Activated CD8-positive, alpha-beta memory T cell treated with anti-CD3 and anti-CD28 coated beads, Interleukin-2, amount 10 ng/mL, durations not matched to agents 7 days and 5 days (primary cell): ENCODE measurements around the gene IL4I1. TPM values are rescaled to one million over a fixed set of nuclear protein-coding genes. Genes with fewer than 3 reads are reported as not detected.

ENCODE experiments used
- ATAC-seq: fragments of 150-1000 bp; cut with Tn5 transposase; one replicate; pipeline ENCODE4 v1.10.0; 2021; ENCODE audit warnings: moderate library complexity
- CTCF ChIA-PET: fragments of 350-600 bp; sonication (Branson Sonifier 250); formaldehyde crosslinking; loops from one replicate; lab custom pipeline; 2021; ENCODE audit warnings: antibody characterized with exemption; lab: Charles Lee
- DNase-seq: peaks from one replicate; pipeline ENCODE4 v3.0.0-alpha.2; 2020
- H3K27ac Mint-ChIP-seq: one replicate; pipeline ENCODE4 v1.8.0; 2021; ENCODE audit warnings: mild to moderate bottlenecking, mixed read lengths
- H3K27me3 Mint-ChIP-seq: one replicate; pipeline ENCODE4 v1.8.0; 2021; ENCODE audit warnings: mixed read lengths
- H3K36me3 Mint-ChIP-seq: one replicate; pipeline ENCODE4 v1.8.0; 2021; ENCODE audit warnings: mild to moderate bottlenecking, mixed read lengths
- H3K4me1 Mint-ChIP-seq: one replicate; pipeline ENCODE4 v1.8.0; 2021; ENCODE audit warnings: mixed read lengths
- H3K4me3 Mint-ChIP-seq: one replicate; pipeline ENCODE4 v1.8.0; 2021; ENCODE audit warnings: mild to moderate bottlenecking, moderate library complexity, mixed read lengths
- H3K9me3 Mint-ChIP-seq: one replicate; pipeline ENCODE4 v1.8.0; 2022; ENCODE audit warnings: low read depth, mixed read lengths
- total RNA-seq, 2 experiments: library from RNA; stranded (reverse); gene quantifications; one replicate each; pipeline ENCODE4 v1.2.3, GENCODE V29; 2021

Gene IL4I1
- total RNA-seq, 2 experiments from 2014 or later: 1.7 to 12.3 TPM

DNA sequence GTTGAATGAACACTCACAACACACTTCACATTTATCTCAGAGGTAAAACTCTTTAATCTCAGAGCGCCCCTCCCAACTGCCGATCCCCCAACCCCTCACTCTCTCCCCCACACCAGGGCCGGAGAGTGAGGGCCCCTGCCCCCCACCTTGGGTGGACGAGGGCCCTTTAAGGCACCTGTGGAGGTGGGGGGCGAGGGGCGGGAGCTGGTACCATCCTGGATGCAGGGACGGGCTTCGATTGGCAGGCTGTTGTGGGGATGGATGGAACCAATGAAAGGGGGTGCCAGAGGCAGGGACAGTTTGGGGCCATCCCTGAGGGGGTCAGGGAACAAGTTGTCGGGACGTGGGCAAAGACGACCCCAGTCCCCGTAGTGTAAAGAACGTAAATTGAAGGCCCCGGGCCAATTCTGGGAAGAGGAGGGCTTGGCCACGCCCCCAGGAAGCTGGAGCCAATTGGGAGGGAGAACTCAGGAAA is 27.6 kb downstream of the IL4I1 start:
- no peaks in the 10 kb centered on the region for H3K27me3 Mint-ChIP-seq
- DNase-seq (no peak), ATAC-seq (peak; percentile 17)
- no peaks in the 10 kb centered on the region for H3K9me3 Mint-ChIP-seq
- CTCF ChIA-PET: interaction anchor here (0.6 to 2.0 kb wide), 8 partner anchors 8 to 362 kb away, joined by 3 to 11 read pairs (median 4); partner anchors contain the start of genes AKT1S1 and ATF5
- H3K4me3 Mint-ChIP-seq: no peak overlapping the region
- H3K4me1 Mint-ChIP-seq: peaks cover 55% of the 10 kb centered on the region
- H3K27ac Mint-ChIP-seq: no peak overlapping the region
- peaks cover 16% of the 10 kb centered on the region for H3K36me3 Mint-ChIP-seq

DNA sequence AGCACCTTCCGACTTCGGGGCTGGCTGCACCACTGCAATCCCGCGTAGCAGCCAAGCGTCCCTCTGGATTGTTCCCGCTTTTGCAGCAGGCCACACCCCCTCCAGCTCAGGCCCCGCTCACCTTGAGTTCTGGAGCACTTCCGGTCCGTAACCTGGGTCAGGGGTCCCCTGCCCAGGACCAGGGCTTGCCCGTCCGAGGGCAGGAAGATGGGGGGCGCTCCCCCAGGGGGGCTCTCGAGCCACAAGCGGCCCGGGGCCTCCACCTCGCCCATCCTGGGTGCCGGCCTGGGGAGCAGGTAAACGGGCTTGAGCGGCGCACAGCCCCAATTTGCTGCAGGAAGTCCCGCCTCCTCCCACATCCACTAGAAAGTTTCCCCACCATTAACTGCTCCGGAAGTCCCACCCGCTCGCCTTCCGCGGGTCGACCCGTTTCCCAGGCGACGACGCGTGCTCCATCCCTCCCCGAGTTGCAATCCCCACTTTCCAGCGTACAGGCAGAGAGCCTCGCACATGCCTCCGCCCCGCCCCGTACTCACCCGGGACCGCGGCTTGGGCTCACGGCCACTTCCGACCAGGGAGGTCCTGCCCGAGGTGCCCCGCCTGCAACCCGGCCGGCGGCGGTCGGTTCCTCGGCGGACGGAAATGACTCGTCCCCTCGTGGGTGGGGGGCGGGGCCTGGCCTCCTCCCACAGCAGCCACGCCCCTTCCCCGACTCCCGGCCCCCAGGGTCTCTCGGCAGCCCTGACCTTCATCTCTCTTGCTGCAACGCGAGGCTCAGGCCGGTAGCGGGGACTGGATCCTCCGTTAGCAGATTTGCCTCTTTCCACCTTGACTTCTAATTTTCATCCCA is 29.5 kb downstream of the IL4I1 start, which contains the start of gene PNKP:
PNKP (minus strand) TSS at position 644 of the 850 bp plus-strand sequence; CDS start at position 272, 372 bp downstream.
- Mint-ChIP-seq H3K4me1 (peaks cover 51% of the 10 kb centered on the region), H3K27me3 (no peaks in the 10 kb centered on the region), H3K36me3 (peaks cover 20% of the 10 kb centered on the region), H3K9me3 (no peaks in the 10 kb centered on the region), H3K4me3 (peak within 1 kb of the TSS; percentile 99), H3K27ac (no peak within 1 kb of the TSS)
- ATAC-seq (peak; percentile 52), DNase-seq (peak; percentile 90)
- CTCF ChIA-PET: interaction anchor here (0.9 to 1.0 kb wide), 2 partner anchors 10 to 49 kb away, joined by 4 to 5 read pairs; partner anchors contain the start of genes AKT1S1, MED25 and TBC1D17

DNA sequence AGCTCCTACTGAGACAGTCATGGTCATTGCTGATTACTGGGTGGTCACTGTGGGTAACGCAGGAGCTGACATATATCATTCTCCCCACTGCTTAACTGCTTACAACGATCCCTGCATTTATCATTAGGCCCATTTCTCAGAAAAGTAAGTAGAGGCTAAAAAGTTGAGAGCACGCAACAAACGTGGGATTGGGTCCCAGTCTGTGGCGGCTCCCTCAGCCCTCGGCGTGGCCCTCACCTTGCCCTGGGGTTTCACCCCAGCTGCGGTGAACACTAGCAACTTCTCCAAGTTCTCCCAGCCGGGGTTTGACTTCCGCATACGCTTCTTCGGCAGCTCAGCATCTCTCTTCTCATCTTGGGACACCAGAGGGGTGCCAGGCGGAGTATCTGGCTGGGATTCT is 31.8 kb downstream of the IL4I1 start:
- CTCF ChIA-PET: interaction anchor here (0.7 kb wide), 1 partner anchor 10 kb away, joined by 3 read pairs; no protein-coding TSS in a partner anchor
- Mint-ChIP-seq H3K9me3 (no peaks in the 10 kb centered on the region), H3K27me3 (no peaks in the 10 kb centered on the region), H3K36me3 (peaks cover 22% of the 10 kb centered on the region), H3K4me1 (peaks cover 40% of the 10 kb centered on the region), H3K4me3 (peak overlapping the region; percentile 5), H3K27ac (no peak overlapping the region)
- no peak for ATAC-seq
- no peak for DNase-seq

DNA sequence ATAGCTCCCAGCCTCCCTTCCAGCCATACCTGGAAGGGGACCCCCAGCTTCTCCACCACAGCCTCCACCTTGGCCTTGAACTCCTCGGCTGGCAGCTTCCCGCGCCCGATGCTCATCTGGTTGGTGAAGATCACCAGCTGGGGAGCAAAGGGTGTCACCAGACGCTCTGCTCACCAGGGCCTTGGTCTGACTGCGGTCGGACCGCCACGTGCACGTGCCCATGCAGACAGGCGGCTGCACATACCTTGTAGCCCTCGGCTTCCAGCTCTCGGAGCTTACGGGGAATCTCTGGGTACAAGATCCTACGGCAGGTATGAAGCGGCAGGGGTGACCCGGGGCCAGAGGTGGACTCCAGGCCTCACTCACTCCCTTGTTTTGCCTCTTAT is 32.8 kb downstream of the IL4I1 start:
- Mint-ChIP-seq H3K4me3 (no peak overlapping the region), H3K27ac (no peak overlapping the region), H3K36me3 (peaks cover 24% of the 10 kb centered on the region), H3K4me1 (peaks cover 40% of the 10 kb centered on the region), H3K9me3 (no peaks in the 10 kb centered on the region), H3K27me3 (no peaks in the 10 kb centered on the region)
- CTCF ChIA-PET: interaction anchor here (1.0 kb wide), 1 partner anchor 9 kb away, joined by 3 read pairs; no protein-coding TSS in a partner anchor
- DNase-seq (no peak), ATAC-seq (no peak)

DNA sequence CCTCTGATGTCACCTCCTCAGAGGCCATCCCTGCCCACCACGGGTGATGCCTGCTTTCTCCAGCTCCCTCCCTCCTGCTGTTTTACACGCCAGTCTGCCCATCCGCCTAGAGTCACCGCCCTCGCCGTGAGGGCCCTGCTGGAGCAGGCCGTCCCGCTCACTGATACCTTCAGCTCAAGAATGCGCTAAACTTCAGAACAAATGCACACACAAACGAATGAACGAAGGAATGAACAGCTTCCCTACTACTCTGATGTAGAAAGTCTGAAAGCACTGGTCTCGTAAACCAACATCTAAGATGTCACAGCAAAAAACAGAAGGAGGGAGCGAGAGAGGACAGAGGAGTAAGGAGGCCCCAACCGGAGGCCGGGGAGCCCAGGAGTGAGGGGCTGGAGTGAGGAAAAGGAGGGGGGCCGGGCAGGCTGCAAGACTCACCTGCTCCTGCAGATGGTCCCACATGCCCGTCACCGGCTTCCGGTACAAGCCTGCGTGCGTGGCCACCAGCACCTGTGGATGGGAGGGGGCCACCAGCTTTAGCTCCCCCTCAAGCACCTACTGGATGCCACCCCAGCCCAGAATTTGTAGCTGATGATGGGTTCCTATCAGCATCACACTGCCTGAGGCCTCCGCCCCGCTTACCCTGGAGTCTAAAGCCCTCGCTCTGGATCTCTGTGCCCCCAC is 33.3 kb downstream of the IL4I1 start:
- DNase-seq (no peak), ATAC-seq (no peak)
- no peak overlapping the region for H3K4me3 Mint-ChIP-seq
- H3K27ac Mint-ChIP-seq: no peak overlapping the region
- H3K9me3 Mint-ChIP-seq: no peaks in the 10 kb centered on the region
- peaks cover 24% of the 10 kb centered on the region for H3K36me3 Mint-ChIP-seq
- H3K27me3 Mint-ChIP-seq: no peaks in the 10 kb centered on the region
- H3K4me1 Mint-ChIP-seq: peaks cover 35% of the 10 kb centered on the region
- CTCF ChIA-PET: interaction anchor here (1.0 to 1.2 kb wide), 2 partner anchors 9 to 13 kb away, joined by 3 to 4 read pairs; partner anchors contain the start of gene PTOV1

DNA sequence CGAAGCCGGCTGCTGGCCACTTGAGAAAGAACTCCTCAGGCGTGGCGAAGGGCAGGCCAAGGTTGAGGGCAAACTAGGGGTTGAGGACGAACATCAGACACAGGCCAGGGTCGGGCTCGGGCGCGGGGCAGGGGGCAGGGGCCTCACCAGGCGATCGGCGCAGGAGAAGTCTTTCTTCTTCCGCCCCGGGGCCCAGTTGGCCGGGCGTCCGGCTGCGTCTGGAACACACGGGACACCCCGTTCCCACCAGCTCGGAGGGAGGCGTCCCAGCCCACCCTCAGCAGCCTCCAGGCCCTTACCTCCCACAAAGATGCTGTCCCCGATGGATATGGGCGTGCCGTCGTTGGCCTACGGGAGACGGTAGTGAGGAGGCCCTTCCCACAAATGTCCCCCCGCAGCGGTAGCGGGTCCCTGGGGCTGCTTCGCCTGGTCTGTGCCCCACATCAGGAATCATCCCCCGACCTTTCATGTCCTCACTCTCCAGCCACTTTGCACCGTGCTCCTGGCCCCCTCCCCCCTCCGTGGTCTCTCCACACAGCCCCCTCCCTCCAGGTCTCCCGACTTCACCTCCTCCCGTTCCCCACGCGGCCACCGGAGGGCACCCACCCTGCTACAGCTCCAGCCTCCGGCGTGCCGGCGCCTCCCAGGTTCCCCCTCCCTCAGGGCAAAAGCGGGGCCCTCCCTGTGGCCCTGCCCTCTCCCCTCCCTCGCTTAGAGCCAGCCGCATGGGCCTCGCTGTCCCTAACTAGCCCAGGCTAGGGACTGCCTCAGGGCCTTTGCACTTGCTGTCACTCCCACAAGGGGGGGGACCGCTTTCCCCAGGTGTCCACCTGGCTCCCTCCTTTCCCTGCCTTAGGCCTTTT is 34.1 kb downstream of the IL4I1 start:
- DNase-seq (no peak), ATAC-seq (no peak)
- peaks cover 24% of the 10 kb centered on the region for H3K36me3 Mint-ChIP-seq
- no peaks in the 10 kb centered on the region for H3K9me3 Mint-ChIP-seq
- no peaks in the 10 kb centered on the region for H3K27me3 Mint-ChIP-seq
- no peak overlapping the region for H3K27ac Mint-ChIP-seq
- H3K4me1 Mint-ChIP-seq: peaks cover 27% of the 10 kb centered on the region
- H3K4me3 Mint-ChIP-seq: no peak overlapping the region
- CTCF ChIA-PET: interaction anchor here (1.2 kb wide), 1 partner anchor 12 kb away, joined by 4 read pairs; the partner anchor contains the start of gene PTOV1

DNA sequence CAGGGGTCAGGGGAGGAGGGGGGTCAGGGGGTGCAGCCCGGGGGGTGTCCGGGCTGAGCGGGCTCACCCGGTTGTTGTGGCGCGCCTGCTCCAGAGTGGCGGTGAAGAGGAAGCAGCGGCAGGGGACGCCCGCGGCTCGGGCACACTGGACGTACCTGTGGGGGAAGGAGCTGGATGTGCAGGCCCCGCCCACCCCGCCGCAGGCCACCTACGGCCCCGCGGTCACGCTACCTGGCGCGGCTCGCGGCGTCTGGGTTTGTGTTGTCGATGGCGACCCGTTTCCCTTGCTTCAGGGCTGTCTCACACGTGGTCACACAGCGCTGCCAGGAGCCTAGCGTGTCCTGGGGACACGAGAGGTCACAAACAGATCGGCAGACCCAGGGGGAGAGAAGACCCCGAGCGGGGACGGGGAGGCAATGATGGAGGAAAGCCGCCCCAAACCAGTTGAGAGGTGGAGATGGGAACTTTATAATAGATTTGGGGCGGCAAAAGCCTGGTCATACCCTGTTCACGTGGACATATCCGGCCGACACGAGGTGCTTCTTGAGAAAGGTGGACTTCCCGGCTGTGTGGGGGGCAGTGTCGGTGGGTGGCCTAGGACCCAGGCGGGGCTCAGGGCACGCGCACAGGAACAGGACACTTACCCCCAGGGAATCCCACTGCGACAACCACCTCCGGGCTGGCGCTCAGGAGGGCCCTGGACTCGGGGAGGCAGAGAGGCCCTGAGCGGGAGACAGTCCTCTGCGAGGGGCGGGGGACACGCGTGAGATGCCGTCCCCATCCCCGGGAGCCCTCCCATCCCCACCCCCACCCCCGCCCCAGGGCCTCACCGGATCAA is 34.9 kb downstream of the IL4I1 start:
- Mint-ChIP-seq H3K27me3 (no peaks in the 10 kb centered on the region), H3K9me3 (no peaks in the 10 kb centered on the region), H3K4me1 (peaks cover 22% of the 10 kb centered on the region), H3K4me3 (no peak overlapping the region), H3K36me3 (peaks cover 24% of the 10 kb centered on the region), H3K27ac (no peak overlapping the region)
- CTCF ChIA-PET: interaction anchor here (1.2 kb wide), 1 partner anchor 11 kb away, joined by 4 read pairs; the partner anchor contains the start of gene PTOV1
- no peak for DNase-seq
- no peak for ATAC-seq

DNA sequence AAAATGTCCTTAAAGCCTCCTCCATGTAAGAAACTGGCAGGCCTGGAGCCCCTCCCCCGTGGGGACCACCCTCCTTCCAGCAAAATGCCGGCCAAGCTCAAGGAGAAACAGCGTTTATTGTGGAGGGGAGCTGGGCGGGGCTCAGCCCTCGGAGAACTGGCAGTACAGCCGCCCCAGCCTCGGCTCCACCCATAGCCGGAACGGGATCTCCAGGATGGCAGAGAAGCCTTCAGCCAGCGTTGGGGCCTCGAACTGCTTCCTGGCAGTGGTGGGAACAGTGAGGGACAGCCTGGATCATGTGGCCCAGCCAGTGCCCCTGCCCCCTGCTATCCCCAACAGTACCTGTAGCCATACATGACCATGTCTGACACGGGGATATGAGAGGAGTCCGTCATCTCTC is 35.6 kb downstream of the IL4I1 start:
- no peak for ATAC-seq
- no peaks in the 10 kb centered on the region for H3K9me3 Mint-ChIP-seq

DNA sequence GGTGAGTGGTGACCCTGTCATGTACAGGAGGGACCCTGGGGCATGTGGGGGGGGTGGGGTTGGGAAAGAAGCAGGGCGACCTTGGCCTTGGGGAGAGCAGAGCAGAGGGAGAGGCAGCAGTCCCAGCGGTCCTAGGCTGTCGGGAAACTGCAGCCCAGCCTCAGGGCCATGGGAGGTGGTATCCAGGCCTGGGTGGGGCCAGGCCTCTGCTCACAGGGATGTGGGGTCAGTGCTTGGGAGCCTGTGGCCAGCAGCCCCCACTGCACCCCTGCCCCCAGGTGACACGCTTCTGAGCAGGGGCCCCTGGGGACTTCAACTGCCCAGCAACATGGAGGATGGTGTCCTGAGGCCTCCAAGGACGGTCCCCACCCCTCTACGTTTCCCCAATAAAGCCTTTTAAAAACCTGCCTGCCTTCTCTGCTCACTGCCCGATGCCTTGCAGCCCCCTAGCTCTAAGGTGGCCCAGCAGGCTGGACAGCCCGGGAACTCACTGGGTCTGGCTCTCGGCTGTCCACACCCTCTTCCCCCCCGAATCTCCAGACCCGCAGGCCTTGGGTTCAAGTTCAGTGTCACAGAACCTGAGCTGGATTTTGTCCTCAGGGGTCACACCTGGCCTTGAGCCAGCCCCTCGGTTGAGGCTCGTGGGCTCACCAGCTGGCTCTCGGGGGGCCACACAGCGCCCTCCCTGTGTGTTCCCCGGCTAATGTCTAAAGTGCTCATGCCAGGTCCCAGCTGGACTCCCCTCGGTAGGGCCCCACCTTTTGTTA is 36.2 kb downstream of the IL4I1 start:
- Mint-ChIP-seq H3K4me1 (peaks cover 11% of the 10 kb centered on the region), H3K27me3 (no peaks in the 10 kb centered on the region), H3K27ac (no peak overlapping the region), H3K4me3 (no peak overlapping the region), H3K36me3 (peaks cover 18% of the 10 kb centered on the region), H3K9me3 (no peaks in the 10 kb centered on the region)
- DNase-seq (no peak), ATAC-seq (no peak)
- CTCF ChIA-PET: interaction anchor here (1.0 kb wide), 1 partner anchor 10 kb away, joined by 3 read pairs; no protein-coding TSS in a partner anchor

More for the DNA sequence above, 35.6 kb downstream of the IL4I1 start:
- Mint-ChIP-seq H3K4me1 (peaks cover 16% of the 10 kb centered on the region), H3K27ac (no peak overlapping the region), H3K4me3 (no peak overlapping the region), H3K36me3 (peaks cover 22% of the 10 kb centered on the region), H3K27me3 (no peaks in the 10 kb centered on the region)
- no peak for DNase-seq
- CTCF ChIA-PET: interaction anchor here (1.0 kb wide), 1 partner anchor 11 kb away, joined by 3 read pairs; no protein-coding TSS in a partner anchor

DNA sequence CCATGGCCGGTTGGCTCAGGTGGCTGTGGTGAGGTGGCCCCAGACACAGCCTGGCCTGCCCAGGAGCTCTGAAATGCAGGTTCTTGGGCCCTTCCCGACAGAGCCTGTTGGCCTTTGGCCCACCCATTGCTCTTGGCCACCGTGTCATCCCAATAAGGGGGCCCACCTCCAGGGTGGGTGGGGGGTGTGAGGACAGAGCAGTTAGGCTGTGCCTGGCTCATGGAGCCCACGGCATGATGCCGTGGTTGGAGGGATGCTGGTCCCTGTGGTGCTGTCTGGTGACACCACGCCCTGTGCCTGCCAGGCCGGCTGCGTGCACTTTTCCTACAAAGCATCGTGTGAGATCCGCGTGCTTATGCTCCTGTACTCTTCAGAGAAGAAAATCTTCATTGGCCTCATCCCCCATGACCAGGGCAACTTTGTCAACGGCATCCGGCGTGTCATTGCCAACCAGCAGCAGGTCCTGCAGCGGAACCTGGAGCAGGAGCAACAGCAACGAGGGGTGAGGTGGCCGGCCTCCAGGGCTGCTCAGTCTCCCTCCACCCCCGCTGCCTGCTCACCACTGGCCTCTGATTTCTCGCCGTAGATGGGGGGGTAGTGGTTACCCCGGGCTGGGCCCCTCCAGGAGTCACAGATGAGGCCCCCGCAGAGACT is 36.9 kb downstream of the IL4I1 start:
- CTCF ChIA-PET: interaction anchor here (1.0 kb wide), 1 partner anchor 9 kb away, joined by 3 read pairs; no protein-coding TSS in a partner anchor
- DNase-seq: no peak
- Mint-ChIP-seq H3K4me1 (peaks cover 6% of the 10 kb centered on the region), H3K27me3 (no peaks in the 10 kb centered on the region), H3K27ac (no peak overlapping the region), H3K9me3 (no peaks in the 10 kb centered on the region), H3K4me3 (no peak overlapping the region), H3K36me3 (peaks cover 15% of the 10 kb centered on the region)
- ATAC-seq: no peak
